K562 (cell line): Measurements from ENCODE around the gene TRIP10. TPM values are rescaled to one million over a fixed set of nuclear protein-coding genes. Genes with fewer than 3 reads are reported as not detected.
A peak's percentile ranks its signal among the peaks of the same experiment; 100 is the strongest.

ENCODE experiments used
- ATAC-seq: fragments of 200-7000 bp; cut with Tn5 transposase; 3 replicates; pipeline ENCODE4 v1.9.1; 2020; ENCODE audit warnings: moderate library complexity
- BruUV-seq: library from RNA; stranded (reverse); fragments of 400-500 nt; replicated peaks from 2 replicates; lab custom pipeline; 2021; lab: Mats Ljungman, UMichigan
- CTCF ChIA-PET: fragments of 300-600 bp; formaldehyde crosslinking; extraction: SDS; loops from one replicate; lab custom pipeline; 2021; ENCODE audit warnings: low intra/inter-chr PET ratio; lab: Yijun Ruan, JAX
- POLR2A ChIA-PET: fragments of 300-600, 350-650 bp; sonication (Branson Sonifier 250); formaldehyde crosslinking; extraction: SDS; loops from one replicate; lab custom pipeline; 2021; ENCODE audit warnings: antibody characterized with exemption, inconsistent platforms; lab: Yijun Ruan, JAX
- DNase-seq, 4 experiments: peaks; one replicate each; pipeline versions ENCODE4 v3.0.0 to v3.0.0-alpha.2; 2011 to 2018; ENCODE audit warnings: low spot score in 3 of 4, mixed read lengths in 3 of 4; ENCODE audit errors: extremely low read depth in 1 of 4
- FAIRE-seq: peaks from 2 replicates; lab custom pipeline; 2011; peaks lifted over from hg19 to GRCh38; lab: Jason Lieb, UNC
- H2AFZ ChIP-seq: 2 replicates; pipeline ENCODE4 v1.6.0; 2011; ENCODE audit warnings: low read depth, low read length, control low read depth, inconsistent platforms
- H3K27ac ChIP-seq: fragments of 200-600 bp; 3 replicates; pipeline ENCODE4 v1.8.0; 2011; ENCODE audit warnings: low read depth, mild to moderate bottlenecking, control low read depth, inconsistent platforms, low read length, moderate library complexity, mixed read lengths; ENCODE audit errors: extremely low read depth
- H3K27me3 ChIP-seq, 2 experiments: fragments of 300-600 bp in 1 of 2; 2 replicates in 1 of 2; 3 replicates in 1 of 2; pipeline versions ENCODE4 v1.6.0 to v1.8.0; 2011; ENCODE audit warnings: inconsistent platforms in 2 of 2, low read length in 2 of 2, mild to moderate bottlenecking in 1 of 2, mixed read lengths in 1 of 2, moderate library complexity in 1 of 2; ENCODE audit not compliant: control insufficient read depth in 2 of 2, insufficient read depth in 2 of 2
- H3K36me3 ChIP-seq: fragments of 300-600 bp; 3 replicates; pipeline ENCODE4 v1.8.0; 2011; ENCODE audit warnings: mild to moderate bottlenecking, low read length, inconsistent platforms; ENCODE audit not compliant: control insufficient read depth, insufficient read depth
- H3K4me1 ChIP-seq, 2 experiments: fragments of 200-600 bp in 1 of 2; replicated peaks in 1 of 2; 2 replicates in 1 of 2; 3 replicates in 1 of 2; pipeline versions ENCODE4 v1.5.1 to v1.8.0; 2011; ENCODE audit warnings: inconsistent platforms in 2 of 2, low read length in 2 of 2, mild to moderate bottlenecking in 1 of 2, mixed read lengths in 1 of 2, moderate library complexity in 1 of 2; ENCODE audit not compliant: control insufficient read depth in 2 of 2, insufficient read depth in 2 of 2
- H3K4me2 ChIP-seq: 2 replicates; pipeline ENCODE4 v1.6.1; 2011; ENCODE audit warnings: low read length, control low read depth, inconsistent platforms, mixed read lengths; ENCODE audit not compliant: insufficient read depth
- H3K4me3 ChIP-seq: fragments of 200-600 bp; sonication (generic), shearing (Covaris generic); 2 replicates; pipeline ENCODE4 v1.5.1; 2016; ENCODE audit warnings: control low read depth, inconsistent platforms
- H3K79me2 ChIP-seq: fragments of 200-600 bp; 3 replicates; pipeline ENCODE4 v1.8.0; 2011; ENCODE audit warnings: low read length, inconsistent platforms; ENCODE audit not compliant: control insufficient read depth, insufficient read depth
- H3K9ac ChIP-seq, 2 experiments: 2 replicates each; pipeline versions ENCODE4 v1.6.0 to v1.6.1; 2011; ENCODE audit warnings: low read depth in 2 of 2, low read length in 2 of 2, control low read depth in 1 of 2, inconsistent platforms in 1 of 2, mild to moderate bottlenecking in 1 of 2, mixed read lengths in 1 of 2; ENCODE audit not compliant: insufficient read depth in 1 of 2
- H3K9me1 ChIP-seq: one replicate; pipeline ENCODE4 v1.6.0; 2011; ENCODE audit warnings: inconsistent platforms, mild to moderate bottlenecking, low read length, moderate library complexity; ENCODE audit not compliant: control insufficient read depth, insufficient read depth
- H3K9me3 ChIP-seq: replicated peaks from 2 replicates; pipeline ENCODE4 v1.5.1; 2011; ENCODE audit warnings: low read depth, low read length, inconsistent platforms; ENCODE audit not compliant: control insufficient read depth, insufficient read depth
- H4K20me1 ChIP-seq: replicated peaks from 2 replicates; pipeline ENCODE4 v1.6.1; 2011; ENCODE audit warnings: low read length, inconsistent platforms, mixed read lengths; ENCODE audit not compliant: control insufficient read depth, insufficient read depth
- CBX5 ChIP-seq: IDR thresholded peaks from 2 replicates; pipeline ENCODE4 v1.6.1; 2014; ENCODE audit warnings: low read depth, borderline replicate concordance
- CEBPB ChIP-seq: fragments of 450-650 bp; IDR thresholded peaks from 2 replicates; pipeline ENCODE4 v1.6.1; 2016; ENCODE audit warnings: missing genetic modification characterization, missing compliant biosample characterization
- CEBPG ChIP-seq, 3 experiments: fragments of 200-800 bp in 1 of 3; sonication (Bioruptor generic) in 1 of 3; sonication (generic) in 1 of 3; formaldehyde crosslinking in 1 of 3; IDR thresholded peaks in 2 of 3; conservative IDR thresholded peaks in 1 of 3; 2 replicates each; pipeline versions ENCODE4 v1.6.1 to v1.8.0; 2016 to 2022; ENCODE audit warnings: missing compliant biosample characterization in 2 of 3, missing genetic modification characterization in 2 of 3, mild to moderate bottlenecking in 1 of 3, missing genetic modification reagents in 1 of 3
- CTBP1 ChIP-seq: fragments of 450-650 bp; IDR thresholded peaks from 2 replicates; pipeline ENCODE4 v1.6.1; 2016; ENCODE audit warnings: borderline replicate concordance
- GTF2F1 ChIP-seq: IDR thresholded peaks from 2 replicates; pipeline ENCODE4 v1.6.1; 2011; ENCODE audit warnings: low read depth, low read length, improper control_type of control experiment
- RUNX1 ChIP-seq: sonication (generic); IDR thresholded peaks from 2 replicates; pipeline ENCODE4 v1.6.1; 2016; ENCODE audit warnings: antibody characterized with exemption, low read depth
- SIX5 ChIP-seq, 2 experiments: IDR thresholded peaks; 2 replicates each; pipeline ENCODE4 v1.6.1; 2011; ENCODE audit warnings: low read length in 2 of 2, borderline replicate concordance in 1 of 2, low read depth in 1 of 2, mild to moderate bottlenecking in 1 of 2, moderate library complexity in 1 of 2; ENCODE audit not compliant: insufficient read depth in 1 of 2
- SNAPC5 ChIP-seq: fragments of 250-450 bp; sonication (Bioruptor Pico); IDR thresholded peaks from 2 replicates; pipeline ENCODE4 v1.8.0; 2021; ENCODE audit warnings: moderate library complexity, mild to moderate bottlenecking, inconsistent platforms
- SNRNP70 ChIP-seq: fragments of 200-400 bp; formaldehyde crosslinking; optimal IDR thresholded peaks from 2 replicates; pipeline ENCODE3; 2017; ENCODE audit warnings: low read depth, low read length
- THRB ChIP-seq: fragments of 450-650 bp; formaldehyde crosslinking; conservative IDR thresholded peaks from 2 replicates; pipeline ENCODE4 v1.4.0; 2022; ENCODE audit warnings: mild to moderate bottlenecking, missing genetic modification characterization
- ZBTB2 ChIP-seq: fragments of 450-650 bp; IDR thresholded peaks from 2 replicates; pipeline ENCODE4 v1.6.1; 2016; ENCODE audit warnings: antibody characterized with exemption
- ZNF224 ChIP-seq: sonication (generic); formaldehyde crosslinking; IDR thresholded peaks from 2 replicates; pipeline ENCODE4 v1.8.0; 2022; ENCODE audit warnings: mild to moderate bottlenecking, missing genetic modification reagents
- ZNF79 ChIP-seq: fragments of 250-450 bp; sonication (Bioruptor Pico); IDR thresholded peaks from 2 replicates; pipeline ENCODE4 v1.4.0; 2020; ENCODE audit warnings: low read depth, mild to moderate bottlenecking, moderate library complexity
- WGBS: fragments of 100-300 bp; shearing (Covaris generic); methylation state at CpG from one replicate; pipeline ENCODE4 v1.1.6; 2016; ENCODE audit warnings: low coverage, mixed read lengths; ENCODE audit not compliant: insufficient coverage; ENCODE audit errors: missing lambda C conversion rate; 5-methylcytosine and 5-hydroxymethylcytosine counted together
- in situ Hi-C: fragments of 300-500 bp; cut with MboI; formaldehyde crosslinking; loops from 4 replicates; pipeline ENCODE4 v1.15.0; 2018; ENCODE audit warnings: inconsistent platforms, mixed read lengths
- intact Hi-C: fragments of 100-400 bp; cut with micrococcal nuclease; formaldehyde crosslinking; loops from 2 replicates; pipeline ENCODE4 v1.14.2; 2022
- polyA plus RNA-seq, 8 experiments: library from polyadenylated mRNA; depleted of rRNA in 4 of 8; stranded (reverse) in 5 of 8; unstranded in 3 of 8; fragments of >200 nt; fragmentation: Nextera tagmentation in 2 of 8; fragmentation: Illumina TruSeq in 1 of 8; extraction: Ambion mirVana in 2 of 8; extraction: Trizol in 1 of 8; gene quantifications; 2 replicates each; pipeline versions ENCODE4 v1.2.1 to v1.2.3, GENCODE V29; 2011 to 2014; ENCODE audit warnings: inconsistent platforms in 1 of 8, missing spikeins in 1 of 8
- total RNA-seq, 7 experiments: library from RNA; depleted of rRNA in 6 of 7; stranded (reverse); fragments of >200 nt in 6 of 7; fragmentation: Illumina TruSeq in 2 of 7; extraction: Trizol in 2 of 7; gene quantifications; 2 replicates each; pipeline versions ENCODE4 v1.2.1 to v1.2.3, GENCODE V29; 2011 to 2021; ENCODE audit warnings: low replicate concordance in 1 of 7
- TF ChIP-seq, protein P1 (sequence below): sonication (generic); formaldehyde crosslinking; IDR thresholded peaks from 2 replicates; pipeline ENCODE4 v1.8.0; 2022; ENCODE audit warnings: mild to moderate bottlenecking, missing genetic modification reagents, borderline replicate concordance
- TF ChIP-seq, protein P2 (sequence below): sonication (generic); formaldehyde crosslinking; IDR thresholded peaks from 2 replicates; pipeline ENCODE4 v1.4.0; 2020; ENCODE audit warnings: mild to moderate bottlenecking, missing genetic modification reagents

Gene TRIP10
- total and polyA plus RNA-seq, 9 of the 15 experiments (the other 6 are each of a cell fraction or from before 2014, with no cell fraction given), result 1.2 to 66.8 (median 36.1) TPM

GRCh38 chr19:6723108-6723618, 16.3 kb upstream of the TRIP10 start:
- intact Hi-C loops, result no loop called here
- Histone ChIP-seq H3K4me3 (no peak overlapping the region), H2AFZ (no peak overlapping the region), H3K79me2 (no peaks in the 10 kb centered on the region), H3K9me1 (no peaks in the 10 kb centered on the region), H3K27ac (no peak overlapping the region), H4K20me1 (no peaks in the 10 kb centered on the region), H3K9ac (no peak overlapping the region), H3K4me1 (peaks cover 30 to 31% of the 10 kb centered on the region in 2 experiments), H3K36me3 (no peaks in the 10 kb centered on the region), H3K27me3 (no peaks in the 10 kb centered on the region), H3K4me2 (no peak overlapping the region), H3K9me3 (no peaks in the 10 kb centered on the region)
- 51% methylated on average over 13 of the region's 13 CpGs for WGBS
- CTCF ChIA-PET, result no interaction called here
- in situ Hi-C loops, result no loop called here
- FAIRE-seq (no peak), ATAC-seq (no peak), DNase-seq (no peak)
- no TSS peak for BruUV-seq
- POLR2A ChIA-PET, result interaction anchor here (0.6 to 1.1 kb wide), 2 partner anchors 45 to 267 kb away, joined by 3 to 4 read pairs; no protein-coding TSS in a partner anchor
- TF ChIP-seq SNRNP70, result no peak
- TF ChIP-seq ZBTB2, result no peak
- TF ChIP-seq, protein P1, sequence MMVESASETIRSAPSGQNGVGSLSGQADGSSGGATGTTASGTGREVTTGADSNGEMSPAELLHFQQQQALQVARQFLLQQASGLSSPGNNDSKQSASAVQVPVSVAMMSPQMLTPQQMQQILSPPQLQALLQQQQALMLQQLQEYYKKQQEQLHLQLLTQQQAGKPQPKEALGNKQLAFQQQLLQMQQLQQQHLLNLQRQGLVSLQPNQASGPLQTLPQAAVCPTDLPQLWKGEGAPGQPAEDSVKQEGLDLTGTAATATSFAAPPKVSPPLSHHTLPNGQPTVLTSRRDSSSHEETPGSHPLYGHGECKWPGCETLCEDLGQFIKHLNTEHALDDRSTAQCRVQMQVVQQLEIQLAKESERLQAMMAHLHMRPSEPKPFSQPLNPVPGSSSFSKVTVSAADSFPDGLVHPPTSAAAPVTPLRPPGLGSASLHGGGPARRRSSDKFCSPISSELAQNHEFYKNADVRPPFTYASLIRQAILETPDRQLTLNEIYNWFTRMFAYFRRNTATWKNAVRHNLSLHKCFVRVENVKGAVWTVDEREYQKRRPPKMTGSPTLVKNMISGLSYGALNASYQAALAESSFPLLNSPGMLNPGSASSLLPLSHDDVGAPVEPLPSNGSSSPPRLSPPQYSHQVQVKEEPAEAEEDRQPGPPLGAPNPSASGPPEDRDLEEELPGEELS, result no peak
- TF ChIP-seq SIX5 (IDR thresholded peaks at IDR 0.05; ENCODE audit: borderline replicate concordance in 1 of 2, insufficient read depth in 1 of 2, low read depth in 1 of 2, low read length in 2 of 2), result no peak
- TF ChIP-seq CEBPB, result peak; percentile 94
- TF ChIP-seq ZNF79 (CRISPR knock-in tag), result no peak
- no peak for TF ChIP-seq THRB (CRISPR knock-in tag)
- TF ChIP-seq GTF2F1, result no peak
- peak; percentile 79 for TF ChIP-seq CEBPG (CRISPR knock-in tag; IDR thresholded peaks at IDR 0.05)
- TF ChIP-seq CEBPG (tag; conservative IDR thresholded peaks at IDR 0.05 in 1 of 2, IDR thresholded peaks at IDR 0.05 in 1 of 2), result peak; percentile 43 to 84; a peak in 3 of 4 replicates
- TF ChIP-seq CBX5, result no peak
- TF ChIP-seq, protein P2, sequence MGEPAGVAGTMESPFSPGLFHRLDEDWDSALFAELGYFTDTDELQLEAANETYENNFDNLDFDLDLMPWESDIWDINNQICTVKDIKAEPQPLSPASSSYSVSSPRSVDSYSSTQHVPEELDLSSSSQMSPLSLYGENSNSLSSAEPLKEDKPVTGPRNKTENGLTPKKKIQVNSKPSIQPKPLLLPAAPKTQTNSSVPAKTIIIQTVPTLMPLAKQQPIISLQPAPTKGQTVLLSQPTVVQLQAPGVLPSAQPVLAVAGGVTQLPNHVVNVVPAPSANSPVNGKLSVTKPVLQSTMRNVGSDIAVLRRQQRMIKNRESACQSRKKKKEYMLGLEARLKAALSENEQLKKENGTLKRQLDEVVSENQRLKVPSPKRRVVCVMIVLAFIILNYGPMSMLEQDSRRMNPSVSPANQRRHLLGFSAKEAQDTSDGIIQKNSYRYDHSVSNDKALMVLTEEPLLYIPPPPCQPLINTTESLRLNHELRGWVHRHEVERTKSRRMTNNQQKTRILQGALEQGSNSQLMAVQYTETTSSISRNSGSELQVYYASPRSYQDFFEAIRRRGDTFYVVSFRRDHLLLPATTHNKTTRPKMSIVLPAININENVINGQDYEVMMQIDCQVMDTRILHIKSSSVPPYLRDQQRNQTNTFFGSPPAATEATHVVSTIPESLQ (CRISPR knock-in tag), result no peak
- TF ChIP-seq SNAPC5 (CRISPR knock-in tag), result no peak
- no peak for TF ChIP-seq ZNF224 (CRISPR knock-in tag)
- no peak for TF ChIP-seq CTBP1
- TF ChIP-seq RUNX1, result no peak
